Neural crest cell (in vitro differentiated cells): Measurements from ENCODE around the gene TFB1M. TPM values are rescaled to one million over a fixed set of nuclear protein-coding genes. Genes with fewer than 3 reads are reported as not detected.

Experiments
- DNase-seq: peaks from one replicate; pipeline ENCODE4 v3.0.0; 2021; ENCODE audit warnings: low read depth, mixed read lengths, low spot score
- H3K27ac Mint-ChIP-seq: one replicate; pipeline ENCODE4 v1.8.0; 2021; ENCODE audit warnings: mild to moderate bottlenecking, mixed read lengths; ENCODE audit not compliant: unreplicated experiment
- H3K27me3 Mint-ChIP-seq: 2 replicates; pipeline ENCODE4 v1.8.0; 2021; ENCODE audit warnings: low read depth, mild to moderate bottlenecking, mixed read lengths
- H3K36me3 Mint-ChIP-seq: 2 replicates; pipeline ENCODE4 v1.8.0; 2021; ENCODE audit warnings: low read depth, mild to moderate bottlenecking, mixed read lengths
- H3K4me1 Mint-ChIP-seq: 2 replicates; pipeline ENCODE4 v1.8.0; 2021; ENCODE audit warnings: mixed read lengths
- H3K4me3 Mint-ChIP-seq: one replicate; pipeline ENCODE4 v1.8.0; 2021; ENCODE audit warnings: mild to moderate bottlenecking, mixed read lengths
- H3K9me3 Mint-ChIP-seq: 2 replicates; pipeline ENCODE4 v1.8.0; 2021; ENCODE audit warnings: mixed read lengths
- CTCF ChIP-seq: fragments of 200-600 bp; sonication (generic); conservative IDR thresholded peaks from 2 replicates; pipeline ENCODE4 v1.5.0; 2021; ENCODE audit warnings: antibody characterized with exemption, mild to moderate bottlenecking
- total RNA-seq: library from RNA; stranded (reverse); gene quantifications from 2 replicates; pipeline ENCODE4 v1.2.1, GENCODE V29; 2021

The TFB1M gene
- total RNA-seq, 1 donor from 2014 or later, result 26.8 TPM

DNA sequence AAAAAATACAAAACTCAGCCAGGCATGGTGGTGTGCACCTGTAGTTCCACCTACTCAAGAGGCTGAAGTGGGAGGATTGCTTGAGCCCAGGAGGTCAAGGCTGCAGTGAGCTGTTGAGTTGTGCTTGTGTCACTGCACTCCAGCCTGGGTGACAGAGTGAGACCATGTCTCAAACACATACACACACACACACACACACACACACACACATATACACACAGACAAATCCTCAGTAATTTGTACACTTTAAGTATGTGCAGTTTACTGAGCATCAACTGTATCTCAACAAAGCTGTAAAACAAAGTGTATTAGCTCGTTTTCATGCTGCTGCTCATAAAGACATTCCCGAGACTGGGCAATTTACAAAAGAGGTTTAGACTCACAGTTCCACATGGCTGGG lies 7.3 kb downstream of the TFB1M start:
- DNase-seq, result no peak
- H3K27ac Mint-ChIP-seq, result no peak overlapping the region
- H3K4me3 Mint-ChIP-seq, result no peak overlapping the region
- H3K9me3 Mint-ChIP-seq, result no peaks in the 10 kb centered on the region
- peaks cover 12% of the 10 kb centered on the region for H3K36me3 Mint-ChIP-seq
- H3K4me1 Mint-ChIP-seq, result peaks cover 8% of the 10 kb centered on the region
- no peak for TF ChIP-seq CTCF
- H3K27me3 Mint-ChIP-seq, result no peaks in the 10 kb centered on the region

DNA sequence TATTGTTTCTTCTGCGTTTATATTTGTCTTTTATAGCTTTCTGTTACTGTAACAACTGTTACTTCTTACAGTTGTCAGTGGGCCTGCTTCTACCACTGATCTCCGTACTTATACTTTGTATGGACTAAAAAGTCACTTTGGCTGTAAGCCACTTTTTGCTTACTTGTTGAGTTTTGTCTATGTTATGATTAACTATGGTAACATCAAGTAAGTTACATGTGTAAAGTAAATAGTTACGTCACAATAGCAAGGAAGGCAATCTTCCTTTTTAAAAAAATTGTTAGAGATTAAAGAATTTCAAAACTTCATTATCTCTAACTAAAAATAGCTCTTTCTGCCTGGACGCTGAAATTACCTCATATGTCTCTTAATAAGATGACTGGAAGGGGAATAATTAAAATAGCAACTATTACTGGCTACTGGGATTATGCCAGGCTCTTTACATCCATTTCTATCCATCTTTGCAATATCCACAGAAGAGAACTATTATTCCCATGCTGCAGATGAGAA lies 10.9 kb downstream of the TFB1M start:
- Mint-ChIP-seq H3K27me3 (no peaks in the 10 kb centered on the region), H3K9me3 (no peaks in the 10 kb centered on the region), H3K4me3 (no peak overlapping the region), H3K27ac (no peak overlapping the region), H3K36me3 (peaks cover 12% of the 10 kb centered on the region), H3K4me1 (no peaks in the 10 kb centered on the region)
- DNase-seq, result no peak
- no peak for TF ChIP-seq CTCF

DNA sequence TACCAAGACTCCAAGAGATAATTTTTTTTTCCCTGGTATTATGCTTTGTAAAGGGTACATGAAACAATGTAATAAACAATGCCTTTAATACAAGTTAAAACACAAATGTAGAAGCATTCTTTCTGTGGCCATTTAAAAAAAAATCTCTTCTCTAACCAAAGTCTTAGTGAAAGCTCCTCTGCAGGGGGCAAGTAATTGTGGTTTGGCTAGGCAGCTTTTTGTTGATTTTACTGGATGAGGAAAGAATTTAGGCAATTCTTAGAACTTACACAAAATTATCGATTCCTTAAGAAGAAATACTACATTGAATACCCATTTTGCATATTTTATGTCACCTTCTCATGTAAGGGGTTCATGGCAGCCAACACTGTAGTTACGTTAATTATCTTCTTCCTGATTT lies 12.4 kb downstream of the TFB1M start:
- Mint-ChIP-seq H3K9me3 (no peaks in the 10 kb centered on the region), H3K27me3 (no peaks in the 10 kb centered on the region), H3K36me3 (peaks cover 11% of the 10 kb centered on the region), H3K27ac (no peak overlapping the region), H3K4me3 (no peak overlapping the region), H3K4me1 (no peaks in the 10 kb centered on the region)
- no peak for DNase-seq
- TF ChIP-seq CTCF, result no peak

- no peaks in the 10 kb centered on the region for H3K9me3 Mint-ChIP-seq
These were observed 16.6 kb downstream of the TFB1M start for GRCh38 chr6:155297669-155298068.

GRCh38 chr6:155292711-155293110 lies 21.6 kb downstream of the TFB1M start:
- H3K36me3 Mint-ChIP-seq, result peaks cover 15% of the 10 kb centered on the region
- H3K4me3 Mint-ChIP-seq, result no peak overlapping the region
- no peak overlapping the region for H3K27ac Mint-ChIP-seq
- H3K9me3 Mint-ChIP-seq, result no peaks in the 10 kb centered on the region
- H3K27me3 Mint-ChIP-seq, result no peaks in the 10 kb centered on the region
- DNase-seq, result no peak
- no peak for TF ChIP-seq CTCF
- H3K4me1 Mint-ChIP-seq, result peaks cover 10% of the 10 kb centered on the region

More at GRCh38 chr6:155297669-155298068, 16.6 kb downstream of the TFB1M start:
- no peaks in the 10 kb centered on the region for H3K4me1 Mint-ChIP-seq
- TF ChIP-seq CTCF, result no peak
- H3K27ac Mint-ChIP-seq, result no peak overlapping the region
- no peak for DNase-seq
- H3K4me3 Mint-ChIP-seq, result no peak overlapping the region
- H3K27me3 Mint-ChIP-seq, result no peaks in the 10 kb centered on the region
- H3K36me3 Mint-ChIP-seq, result peaks cover 10% of the 10 kb centered on the region
